WTC11 (cell line): ENCODE measurements around the gene RASAL2.

Experiments
- CTCF ChIP-seq: fragments of 200-600 bp; IDR thresholded peaks from 2 replicates; pipeline ENCODE4 v1.8.0; 2022; ENCODE audit warnings: antibody characterized with exemption
- E2F1 ChIP-seq: sonication (generic); formaldehyde crosslinking; IDR thresholded peaks from 2 replicates; pipeline ENCODE4 v1.8.0; 2022; ENCODE audit warnings: mild to moderate bottlenecking, missing genetic modification reagents
- FOXK1 ChIP-seq: sonication (generic); formaldehyde crosslinking; IDR thresholded peaks from 2 replicates; pipeline ENCODE4 v1.8.0; 2022; ENCODE audit warnings: mild to moderate bottlenecking, moderate library complexity, missing genetic modification reagents
- FOXP4 ChIP-seq: sonication (generic); formaldehyde crosslinking; IDR thresholded peaks from 2 replicates; pipeline ENCODE4 v1.8.0; 2022; ENCODE audit warnings: mild to moderate bottlenecking, missing genetic modification reagents
- KAT7 ChIP-seq: sonication (generic); formaldehyde crosslinking; IDR thresholded peaks from 2 replicates; pipeline ENCODE4 v1.8.1; 2023; ENCODE audit warnings: missing genetic modification reagents, mild to moderate bottlenecking, borderline replicate concordance
- NFYB ChIP-seq: sonication (generic); formaldehyde crosslinking; conservative IDR thresholded peaks from 2 replicates; pipeline ENCODE4 v1.8.0; 2022; ENCODE audit warnings: low read depth, missing genetic modification reagents
- TCF7 ChIP-seq: sonication (generic); formaldehyde crosslinking; IDR thresholded peaks from 2 replicates; pipeline ENCODE4 v1.8.0; 2022; ENCODE audit warnings: mild to moderate bottlenecking, low read depth, missing genetic modification reagents, moderate library complexity
- TEAD4 ChIP-seq: sonication (generic); formaldehyde crosslinking; IDR thresholded peaks from 2 replicates; pipeline ENCODE4 v1.8.0; 2022; ENCODE audit warnings: mild to moderate bottlenecking, missing genetic modification reagents
- ZBTB21 ChIP-seq: sonication (generic); formaldehyde crosslinking; IDR thresholded peaks from 2 replicates; pipeline ENCODE4 v1.8.1; 2023; ENCODE audit warnings: mild to moderate bottlenecking, missing genetic modification reagents, borderline replicate concordance
- ZNF317 ChIP-seq: sonication (generic); formaldehyde crosslinking; IDR thresholded peaks from 2 replicates; pipeline ENCODE4 v1.8.1; 2023; ENCODE audit warnings: low read depth, mild to moderate bottlenecking, moderate library complexity, missing genetic modification reagents, borderline replicate concordance
- ZNF423 ChIP-seq: fragments of 250-450 bp; sonication (Bioruptor Pico); IDR thresholded peaks from 2 replicates; pipeline ENCODE4 v2.1.2; 2022; ENCODE audit warnings: mild to moderate bottlenecking, moderate library complexity
- ZNF532 ChIP-seq: fragments of 250-450 bp; sonication (Bioruptor Pico); IDR thresholded peaks from 2 replicates; pipeline ENCODE4 v1.9.0; 2021; ENCODE audit warnings: mild to moderate bottlenecking, borderline replicate concordance

DNA sequence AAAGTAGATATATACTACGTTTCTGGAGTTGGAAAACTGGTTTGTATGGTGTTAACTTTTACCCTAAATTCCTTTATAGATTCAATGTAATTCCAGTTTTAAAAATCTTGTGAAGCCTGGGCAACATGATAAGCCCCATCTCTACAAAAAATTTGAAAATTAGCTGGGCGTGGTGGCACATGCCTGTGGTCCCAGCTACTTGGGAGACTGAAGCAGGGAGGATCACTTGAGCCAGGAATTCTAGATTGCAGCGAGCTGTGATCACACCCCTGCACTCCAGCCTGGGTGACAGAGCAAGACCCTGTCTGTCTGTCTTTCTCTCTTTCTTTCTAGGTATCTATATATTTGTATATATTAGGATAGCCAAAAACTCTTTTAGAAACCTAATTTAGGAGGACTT, 260.9 kb downstream of the RASAL2 start:
- TF ChIP-seq NFYB: no peak
- TF ChIP-seq CTCF: no peak
- TF ChIP-seq E2F1 (CRISPR knock-in tag): no peak
- no peak for TF ChIP-seq FOXK1 (CRISPR knock-in tag)
- no peak for TF ChIP-seq TEAD4 (CRISPR knock-in tag)
- TF ChIP-seq FOXP4 (CRISPR knock-in tag): no peak
- no peak for TF ChIP-seq ZNF317
- no peak for TF ChIP-seq ZNF532 (CRISPR knock-in tag)
- no peak for TF ChIP-seq ZBTB21 (CRISPR knock-in tag)
- no peak for TF ChIP-seq TCF7
- no peak for TF ChIP-seq KAT7 (CRISPR knock-in tag)
- TF ChIP-seq ZNF423 (CRISPR knock-in tag): no peak
